Urinary bladder (tissue), 4 donors: ENCODE results near the gene PTPRF. TPM values are rescaled to one million over a fixed set of nuclear protein-coding genes. Genes with fewer than 3 reads are reported as not detected.

ENCODE experiments used
- DNase-seq: peaks from one replicate; pipeline ENCODE4 v3.0.0-alpha.2; 2015; ENCODE audit errors: extremely low spot score
- H3K27ac ChIP-seq: one replicate; pipeline ENCODE4 v1.5.1; 2013; ENCODE audit warnings: low read depth, mild to moderate bottlenecking, moderate library complexity
- H3K36me3 ChIP-seq: one replicate; pipeline ENCODE4 v1.6.1; 2013; ENCODE audit warnings: mild to moderate bottlenecking, moderate library complexity; ENCODE audit not compliant: insufficient read depth
- H3K4me1 ChIP-seq: one replicate; pipeline ENCODE4 v1.6.1; 2013; ENCODE audit warnings: mild to moderate bottlenecking, moderate library complexity; ENCODE audit not compliant: insufficient read depth
- H3K4me3 ChIP-seq: one replicate; pipeline ENCODE4 v1.5.1; 2013; ENCODE audit warnings: low read depth, low read length
- WGBS: extraction: QIAGEN DNeasy Blood & Tissue Kit; methylation state at CpG from one replicate; pipeline ENCODE4 v1.1.7; 2013; 5-methylcytosine and 5-hydroxymethylcytosine counted together
- polyA plus RNA-seq: library from polyadenylated mRNA; stranded (reverse); fragments of 200-250 nt; gene quantifications from one replicate; pipeline ENCODE4 v1.2.3, GENCODE V29; 2013
- total RNA-seq: library from RNA; depleted of rRNA; stranded (reverse); fragments of >200 nt; gene quantifications from one replicate; pipeline ENCODE4 v1.2.3, GENCODE V29; 2014
- donor health status: healthy with polysubstance abuse.
- donor health status: healthy.

Gene PTPRF
- total and polyA plus RNA-seq, 2 donors, result 48.7 to 66.3 TPM

GRCh38 chr1:43612406-43612805, 81.7 kb downstream of the PTPRF start:
- H3K4me3 ChIP-seq, result no peak overlapping the region
- 88% methylated on average over 15 of the region's 15 CpGs for WGBS
- DNase-seq, result no peak
- no peaks in the 10 kb centered on the region for H3K4me1 ChIP-seq
- no peaks in the 10 kb centered on the region for H3K36me3 ChIP-seq
- no peak overlapping the region for H3K27ac ChIP-seq

- DNase-seq, result no peak
- Histone ChIP-seq H3K4me3 (no peak overlapping the region), H3K27ac (no peak overlapping the region), H3K4me1 (no peaks in the 10 kb centered on the region), H3K36me3 (no peaks in the 10 kb centered on the region)
- WGBS, result 92% methylated on average over 22 of the region's 22 CpGs
Measured at GRCh38 chr1:43613075-43613942, 82.6 kb downstream of the PTPRF start.

- no peak overlapping the region for H3K27ac ChIP-seq
- H3K4me1 ChIP-seq, result no peaks in the 10 kb centered on the region
- no peak overlapping the region for H3K4me3 ChIP-seq
- H3K36me3 ChIP-seq, result no peaks in the 10 kb centered on the region
- WGBS, result 88% methylated on average over 11 of the region's 11 CpGs
- no peak for DNase-seq
Measured at GRCh38 chr1:43614211-43614610, 83.5 kb downstream of the PTPRF start.

- 84% methylated on average over 6 of the region's 6 CpGs for WGBS
- no peaks in the 10 kb centered on the region for H3K36me3 ChIP-seq
- DNase-seq, result no peak
- no peak overlapping the region for H3K4me3 ChIP-seq
- H3K4me1 ChIP-seq, result no peaks in the 10 kb centered on the region
- no peak overlapping the region for H3K27ac ChIP-seq
Measured at GRCh38 chr1:43614891-43615290, 84.2 kb downstream of the PTPRF start.

GRCh38 chr1:43616383-43616782, 85.7 kb downstream of the PTPRF start:
- H3K4me1 ChIP-seq, result no peaks in the 10 kb centered on the region
- no peak overlapping the region for H3K4me3 ChIP-seq
- no peaks in the 10 kb centered on the region for H3K36me3 ChIP-seq
- 91% methylated on average over 7 of the region's 7 CpGs for WGBS
- no peak overlapping the region for H3K27ac ChIP-seq
- DNase-seq, result no peak

GRCh38 chr1:43617011-43617410, 86.3 kb downstream of the PTPRF start:
- DNase-seq, result no peak
- Histone ChIP-seq H3K4me3 (no peak overlapping the region), H3K36me3 (no peaks in the 10 kb centered on the region), H3K27ac (no peak overlapping the region), H3K4me1 (no peaks in the 10 kb centered on the region)
- WGBS, result 91% methylated on average over 5 of the region's 5 CpGs

GRCh38 chr1:43617668-43618067, 87.0 kb downstream of the PTPRF start:
- no peak for DNase-seq
- H3K36me3 ChIP-seq, result no peaks in the 10 kb centered on the region
- H3K4me3 ChIP-seq, result no peak overlapping the region
- WGBS, result 96% methylated on average over 14 of the region's 14 CpGs
- H3K27ac ChIP-seq, result no peak overlapping the region
- no peaks in the 10 kb centered on the region for H3K4me1 ChIP-seq

- Histone ChIP-seq H3K4me3 (no peak overlapping the region), H3K27ac (no peak overlapping the region), H3K36me3 (no peaks in the 10 kb centered on the region), H3K4me1 (no peaks in the 10 kb centered on the region)
- WGBS, result 94% methylated on average over 22 of the region's 22 CpGs
- DNase-seq, result no peak
Measured at GRCh38 chr1:43618521-43619313, 88.0 kb downstream of the PTPRF start.

GRCh38 chr1:43619314-43619790, 88.7 kb downstream of the PTPRF start:
- Histone ChIP-seq H3K4me1 (no peaks in the 10 kb centered on the region), H3K4me3 (no peak overlapping the region), H3K27ac (no peak overlapping the region), H3K36me3 (no peaks in the 10 kb centered on the region)
- WGBS, result 95% methylated on average over 21 of the region's 21 CpGs
- no peak for DNase-seq

- no peaks in the 10 kb centered on the region for H3K36me3 ChIP-seq
Measured at GRCh38 chr1:43619996-43620920, 89.6 kb downstream of the PTPRF start.

GRCh38 chr1:43620956-43621355, 90.3 kb downstream of the PTPRF start:
- Histone ChIP-seq H3K36me3 (no peaks in the 10 kb centered on the region), H3K27ac (no peak overlapping the region), H3K4me3 (no peak overlapping the region), H3K4me1 (no peaks in the 10 kb centered on the region)
- no peak for DNase-seq
- WGBS, result 94% methylated on average over 16 of the region's 16 CpGs

More at GRCh38 chr1:43619996-43620920, 89.6 kb downstream of the PTPRF start:
- Histone ChIP-seq H3K4me1 (no peaks in the 10 kb centered on the region), H3K27ac (no peak overlapping the region), H3K4me3 (no peak overlapping the region)
- DNase-seq, result no peak
- 95% methylated on average over 22 of the region's 22 CpGs for WGBS

GRCh38 chr1:43621386-43621785, 90.7 kb downstream of the PTPRF start:
- H3K36me3 ChIP-seq, result no peaks in the 10 kb centered on the region
- 94% methylated on average over 3 of the region's 3 CpGs for WGBS

GRCh38 chr1:43621861-43622260, 91.2 kb downstream of the PTPRF start:
- Histone ChIP-seq H3K27ac (no peak overlapping the region), H3K36me3 (no peaks in the 10 kb centered on the region), H3K4me3 (no peak overlapping the region), H3K4me1 (no peaks in the 10 kb centered on the region)
- WGBS, result 88% methylated on average over 18 of the region's 18 CpGs
- no peak for DNase-seq

More at GRCh38 chr1:43621386-43621785, 90.7 kb downstream of the PTPRF start:
- DNase-seq, result no peak
- no peak overlapping the region for H3K4me3 ChIP-seq
- H3K4me1 ChIP-seq, result no peaks in the 10 kb centered on the region
- H3K27ac ChIP-seq, result no peak overlapping the region
